ENCODE results near the gene RUVBL2.
A peak's percentile ranks its signal among the peaks of the same experiment; 100 is the strongest.

The RUVBL2 gene

DNA sequence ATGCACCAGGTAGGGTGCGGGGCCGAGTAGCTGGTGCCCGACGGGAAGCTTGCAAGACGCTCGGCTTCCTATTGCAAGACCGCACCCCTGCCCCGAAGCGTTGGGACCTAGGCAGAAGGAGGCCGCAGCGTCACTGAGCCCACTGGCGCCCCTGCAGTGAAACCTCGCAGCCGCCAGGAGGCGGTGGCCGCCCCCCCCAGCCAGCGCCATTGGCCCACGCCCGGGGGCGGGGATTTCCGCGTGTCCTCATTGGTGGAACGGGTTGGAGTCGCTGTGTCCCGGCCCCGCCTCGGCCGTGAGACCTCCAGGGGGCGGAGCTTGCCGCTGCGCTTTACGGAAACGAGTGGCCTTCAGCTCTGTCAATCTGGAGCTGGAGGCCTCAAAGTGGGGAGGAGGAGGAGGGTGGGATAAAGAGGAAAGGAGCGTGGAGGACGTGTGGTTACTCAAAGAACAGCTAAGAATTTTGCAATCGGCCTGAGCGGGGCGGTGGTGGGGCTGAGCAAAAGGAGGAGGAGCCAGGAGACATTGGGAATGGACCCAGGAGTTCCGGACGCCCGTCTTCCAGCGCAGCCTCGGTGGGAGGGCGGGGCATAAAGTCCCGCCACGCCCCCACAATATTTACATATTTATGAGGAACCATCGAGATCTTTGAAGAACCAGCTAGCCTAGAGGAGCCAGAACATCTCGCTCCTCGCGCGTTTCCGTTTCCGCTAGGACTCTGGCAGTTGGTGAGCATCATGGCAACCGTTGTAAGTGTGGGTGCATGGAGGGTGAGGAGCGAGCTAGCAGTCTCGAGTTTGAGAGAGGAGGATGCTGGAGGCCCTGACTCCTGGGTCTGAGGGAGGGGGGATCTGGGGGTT is at the start of gene RUVBL2, which contains the start of gene GYS1:
TSS of gene RUVBL2 (plus strand) at position 713 of the 860 bp plus-strand sequence. CDS start at position 738, 25 bp downstream.
TSS of gene GYS1 (minus strand) at position 135 of the 860 bp plus-strand sequence. CDS start 197 bp downstream, outside the sequence.
- peak; percentile 99 for DNase-seq (ENCODE audit: low spot score)

DNA sequence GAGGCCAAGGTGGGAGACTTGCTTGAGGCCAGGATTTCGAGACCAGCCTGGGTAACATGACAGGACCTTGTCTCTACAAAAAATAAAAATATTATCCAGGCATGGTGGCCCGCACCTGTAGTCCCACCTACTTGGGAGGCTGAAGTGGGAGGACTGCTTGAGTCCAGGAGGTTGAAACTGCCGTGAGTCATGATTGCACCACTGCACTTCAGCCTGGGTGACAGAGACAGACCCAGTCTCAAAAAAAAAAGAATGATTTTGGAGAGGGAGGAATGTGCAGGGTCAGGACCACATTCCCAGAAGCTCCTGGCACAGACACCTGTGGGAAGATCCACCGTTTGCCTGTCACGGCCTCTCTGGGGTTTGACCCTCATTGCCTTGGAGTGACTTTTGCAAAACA is 48.3 kb upstream of the RUVBL2 start:
- no peak for DNase-seq (ENCODE audit: low spot score)

DNA sequence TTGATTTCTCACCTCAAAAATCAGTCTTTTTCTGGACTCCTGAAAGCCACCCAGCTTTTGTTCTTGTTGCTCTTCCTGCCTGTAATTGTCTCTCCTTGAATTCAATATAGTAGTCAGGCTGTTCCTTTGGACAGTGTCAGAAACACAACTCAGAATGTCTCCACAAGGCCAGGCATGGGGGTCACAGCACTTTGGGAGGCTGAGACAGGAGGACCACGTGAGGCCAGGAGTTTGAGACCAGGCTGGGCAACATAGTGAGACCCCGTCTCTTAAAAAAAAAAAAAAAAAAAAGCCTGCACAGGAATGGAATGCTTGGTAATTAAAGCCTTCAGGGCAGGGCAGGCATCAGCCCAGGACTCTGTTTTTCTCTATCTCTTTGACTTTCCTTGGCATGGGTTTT is 47.9 kb upstream of the RUVBL2 start:
- no peak for DNase-seq (ENCODE audit: low spot score)

DNA sequence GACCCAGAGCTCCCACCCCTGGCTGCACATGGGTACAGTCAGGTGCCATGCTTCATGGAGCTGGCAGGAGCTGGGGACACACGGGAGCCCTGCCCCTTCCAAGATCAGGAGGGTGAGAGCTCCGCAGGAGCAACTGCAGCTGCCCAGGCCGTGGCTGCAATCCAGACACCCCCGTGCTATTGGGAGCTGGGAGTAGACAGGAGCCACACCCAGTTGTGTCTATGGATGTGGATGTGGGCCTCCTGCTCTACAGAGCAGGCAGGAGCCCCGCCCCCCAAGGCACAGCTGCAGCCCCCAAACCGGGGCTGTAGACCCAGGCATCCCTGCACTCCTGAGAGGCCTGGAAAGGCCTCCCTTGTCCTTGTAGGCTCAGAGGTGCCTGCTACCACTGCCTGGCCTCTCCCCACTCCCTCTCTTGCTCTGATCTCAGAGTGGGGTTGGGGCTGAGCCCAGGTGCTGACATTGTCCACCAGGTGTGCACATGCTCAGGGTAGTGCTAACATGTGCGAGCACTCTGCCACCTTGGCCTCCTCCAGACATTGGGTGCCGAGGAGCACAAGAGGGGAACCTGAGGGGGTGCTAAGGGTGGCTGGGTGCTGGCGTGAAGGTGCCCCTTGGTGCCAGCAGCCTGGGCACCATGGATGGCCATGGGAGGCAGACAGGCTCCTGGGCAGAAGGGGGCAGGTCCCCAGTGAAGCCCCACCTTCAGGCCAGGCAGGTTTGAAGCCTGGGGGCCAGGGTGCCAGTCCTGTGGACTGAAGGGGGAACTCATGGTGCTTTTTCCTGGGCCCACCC is 47.0 kb upstream of the RUVBL2 start:
- DNase-seq (ENCODE audit: low spot score): no peak

DNA sequence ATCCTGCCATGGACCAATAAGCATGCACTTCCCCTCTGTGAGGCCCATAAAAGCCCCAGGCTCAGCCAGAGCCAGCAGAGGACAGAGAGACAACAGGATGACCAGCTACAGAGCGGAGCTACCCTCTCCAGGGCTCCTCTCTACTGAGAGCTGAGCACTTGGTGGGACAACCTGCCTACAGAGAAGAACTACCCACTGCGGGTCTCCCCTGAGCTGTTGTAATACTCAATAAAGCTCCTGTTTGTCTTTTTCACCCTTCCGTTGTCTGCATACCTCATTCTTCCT is 46.5 kb upstream of the RUVBL2 start:
- no peak for DNase-seq (ENCODE audit: low spot score)

DNA sequence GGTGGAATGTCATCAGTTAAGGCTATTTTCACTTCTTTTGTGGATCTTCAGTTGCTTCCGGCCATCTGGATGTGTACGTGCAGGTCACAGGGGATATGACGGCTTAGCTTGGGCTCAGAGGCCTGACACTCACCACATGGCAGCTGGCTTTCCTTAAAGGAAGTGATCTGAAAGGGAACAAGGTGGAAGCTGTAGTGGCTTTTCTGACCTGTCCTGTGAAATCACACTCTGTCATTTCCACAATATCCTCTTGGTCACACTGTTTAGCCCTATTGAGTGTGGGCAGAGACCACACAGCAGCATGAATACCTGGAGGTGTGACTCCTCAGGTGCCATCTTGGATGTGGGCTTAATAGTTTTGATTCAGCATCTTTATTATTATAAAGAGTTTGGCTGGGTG is 43.5 kb upstream of the RUVBL2 start:
- DNase-seq (ENCODE audit: low spot score): no peak

DNA sequence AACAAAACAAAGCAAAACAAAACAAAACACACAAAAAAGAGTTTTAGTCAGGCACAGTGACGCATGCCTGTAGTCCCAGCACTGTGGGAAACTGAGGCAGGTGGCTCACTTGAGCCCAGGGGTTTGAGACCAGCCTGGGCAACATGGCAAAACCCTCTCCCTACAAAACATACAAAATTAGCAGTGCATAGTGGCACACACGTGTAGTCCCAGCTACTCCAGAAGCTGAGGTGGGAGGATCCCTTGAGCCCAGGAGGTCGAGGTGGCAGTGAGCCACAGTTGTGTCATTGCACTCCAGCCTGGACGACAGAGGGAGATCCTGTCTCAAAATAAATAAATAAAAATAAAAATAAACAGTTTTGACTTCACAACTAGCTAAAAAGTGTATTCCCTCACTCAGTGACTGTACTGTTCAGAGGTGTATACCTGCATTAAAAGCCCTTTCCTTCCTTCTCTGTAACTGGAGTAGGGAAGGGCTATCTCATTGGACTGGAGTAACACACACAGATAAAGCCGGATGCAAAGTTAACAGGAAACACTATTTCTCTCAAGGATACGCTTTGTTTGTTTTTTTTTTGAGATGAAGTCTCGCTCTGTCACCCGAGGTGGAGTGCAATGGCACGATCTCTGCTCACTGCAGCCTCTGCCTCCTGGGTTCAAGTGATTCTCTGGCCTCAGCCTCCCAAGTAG is 42.7 kb upstream of the RUVBL2 start:
- no peak for DNase-seq (ENCODE audit: low spot score)

DNA sequence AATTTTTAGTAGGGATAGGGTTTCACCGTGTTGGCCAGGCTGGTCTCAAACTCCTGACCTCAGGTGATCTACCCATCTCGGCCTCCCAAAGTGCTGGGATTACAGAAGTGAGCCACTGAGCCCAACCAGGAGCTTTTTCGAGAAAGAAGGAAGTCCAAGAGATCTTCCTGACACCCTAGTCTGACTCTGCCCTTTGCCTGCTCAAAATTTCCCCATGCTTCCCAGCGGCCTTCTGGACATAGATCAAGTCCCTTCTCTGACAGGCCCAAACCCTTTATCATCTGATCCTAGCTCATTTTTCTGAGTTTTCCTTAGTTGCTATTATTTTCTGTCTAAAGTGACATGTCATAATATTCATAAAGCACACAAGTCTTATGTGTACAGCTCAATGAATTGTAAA is 40.5 kb upstream of the RUVBL2 start:
- DNase-seq (ENCODE audit: low spot score): no peak

DNA sequence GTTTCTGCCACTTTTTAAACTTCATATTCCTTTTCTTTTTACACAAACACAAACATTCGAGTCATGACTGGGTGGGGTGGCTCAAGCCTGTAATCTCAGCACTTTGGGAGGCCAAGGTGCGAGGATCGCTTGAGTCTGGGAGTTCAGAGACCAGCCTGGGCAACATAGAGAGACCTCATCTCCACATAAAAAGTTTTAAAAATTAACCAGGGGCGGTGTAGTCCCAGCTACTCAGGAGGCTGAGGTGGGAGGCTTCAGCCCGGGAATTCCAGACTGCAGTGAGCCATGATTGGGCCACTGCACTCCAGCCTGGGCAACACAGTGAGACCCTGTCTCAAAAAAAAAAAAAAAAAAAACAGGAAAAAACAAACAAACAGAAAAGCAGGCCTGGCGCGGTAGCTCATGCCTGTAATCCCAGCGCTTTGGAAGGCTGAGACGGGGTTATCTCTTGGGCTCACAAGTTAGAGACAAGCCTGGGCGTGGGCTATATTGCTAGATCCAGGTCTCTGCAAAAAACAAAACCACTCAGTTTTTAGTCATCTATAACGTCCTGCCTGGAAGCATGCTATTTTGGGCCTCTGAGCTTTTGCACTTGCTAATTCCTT is 39.6 kb upstream of the RUVBL2 start:
- no peak for DNase-seq (ENCODE audit: low spot score)

DNA sequence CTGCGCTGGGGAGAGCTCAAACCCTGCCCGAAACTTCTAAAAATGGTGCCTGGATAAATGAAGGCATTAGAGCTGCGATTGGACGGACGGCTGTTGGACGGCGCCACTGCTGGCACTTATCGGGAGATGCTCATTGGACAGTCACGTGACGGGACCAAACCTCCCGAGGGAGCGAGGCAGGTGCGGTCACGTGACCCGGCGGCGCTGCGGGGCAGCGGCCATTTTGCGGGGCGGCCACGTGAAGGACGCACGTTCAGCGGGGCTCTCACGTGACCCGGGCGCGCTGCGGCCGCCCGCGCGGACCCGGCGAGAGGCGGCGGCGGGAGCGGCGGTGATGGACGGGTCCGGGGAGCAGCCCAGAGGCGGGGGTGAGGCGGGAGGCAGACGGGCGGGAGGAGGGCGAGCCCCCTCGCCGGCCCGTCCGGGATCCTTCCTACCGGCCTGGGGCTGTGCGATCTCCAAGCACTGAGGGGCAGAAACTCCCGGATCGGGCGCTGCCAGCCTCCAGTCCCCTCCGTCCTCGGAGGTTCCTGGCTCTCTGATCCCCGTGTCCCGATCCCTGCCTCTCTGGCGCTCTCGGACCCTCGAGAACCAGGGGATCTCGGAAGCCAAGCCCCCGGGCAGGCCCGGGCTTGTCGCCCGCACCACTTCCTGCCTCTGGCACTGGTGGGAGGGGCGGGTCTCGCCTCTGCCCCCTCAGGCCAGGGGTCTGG is 38.9 kb upstream of the RUVBL2 start, which contains the start of gene BAX:
TSS of gene BAX (plus strand) at position 281 of the 713 bp plus-strand sequence. CDS start at position 335, 54 bp downstream.
- DNase-seq (ENCODE audit: low spot score): peak; percentile 96

DNA sequence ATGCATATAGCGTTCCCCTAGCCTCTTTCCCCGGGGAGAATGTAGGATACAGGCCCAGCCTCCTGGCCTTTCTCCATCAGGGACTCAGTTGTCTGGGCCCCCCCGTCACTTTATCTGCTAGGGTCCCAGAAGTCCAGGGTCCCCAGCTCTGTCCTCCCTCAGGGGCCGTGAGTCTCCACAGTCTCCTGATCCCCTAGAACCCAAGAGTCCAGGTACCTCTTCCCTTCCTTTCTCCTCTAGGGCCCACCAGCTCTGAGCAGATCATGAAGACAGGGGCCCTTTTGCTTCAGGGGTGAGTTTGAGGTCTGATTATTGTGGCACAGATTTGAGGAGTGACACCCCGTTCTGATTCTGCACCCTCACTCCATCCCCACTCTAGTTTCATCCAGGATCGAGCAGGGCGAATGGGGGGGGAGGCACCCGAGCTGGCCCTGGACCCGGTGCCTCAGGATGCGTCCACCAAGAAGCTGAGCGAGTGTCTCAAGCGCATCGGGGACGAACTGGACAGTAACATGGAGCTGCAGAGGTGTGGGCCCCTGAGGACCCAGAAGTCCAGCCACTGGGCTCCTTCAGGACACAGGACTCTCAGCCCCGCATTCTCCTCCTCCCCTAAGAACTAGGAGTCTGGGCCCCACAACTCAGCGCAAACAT is 38.3 kb upstream of the RUVBL2 start:
- DNase-seq (ENCODE audit: low spot score): no peak

DNA sequence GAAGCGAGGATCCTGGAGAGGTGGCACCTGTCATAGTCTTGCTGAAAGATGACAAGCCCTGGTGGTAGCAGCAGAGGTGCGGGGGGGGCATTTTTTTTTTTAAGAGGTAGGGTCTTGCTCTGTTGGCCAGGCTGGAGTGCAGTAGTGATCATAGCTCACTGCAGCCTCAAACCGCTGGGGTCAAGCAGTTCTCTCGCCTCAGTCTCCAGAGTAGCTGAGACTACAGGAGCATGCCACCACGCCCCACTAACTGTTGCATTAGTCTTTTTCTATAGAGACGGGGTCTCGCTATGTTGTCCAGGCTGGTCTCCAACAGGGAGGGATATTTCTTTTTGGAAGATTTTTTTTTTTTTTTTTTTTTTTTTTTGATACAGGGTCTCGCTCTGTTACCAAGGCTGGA is 35.7 kb upstream of the RUVBL2 start:
- no peak for DNase-seq (ENCODE audit: low spot score)

DNA sequence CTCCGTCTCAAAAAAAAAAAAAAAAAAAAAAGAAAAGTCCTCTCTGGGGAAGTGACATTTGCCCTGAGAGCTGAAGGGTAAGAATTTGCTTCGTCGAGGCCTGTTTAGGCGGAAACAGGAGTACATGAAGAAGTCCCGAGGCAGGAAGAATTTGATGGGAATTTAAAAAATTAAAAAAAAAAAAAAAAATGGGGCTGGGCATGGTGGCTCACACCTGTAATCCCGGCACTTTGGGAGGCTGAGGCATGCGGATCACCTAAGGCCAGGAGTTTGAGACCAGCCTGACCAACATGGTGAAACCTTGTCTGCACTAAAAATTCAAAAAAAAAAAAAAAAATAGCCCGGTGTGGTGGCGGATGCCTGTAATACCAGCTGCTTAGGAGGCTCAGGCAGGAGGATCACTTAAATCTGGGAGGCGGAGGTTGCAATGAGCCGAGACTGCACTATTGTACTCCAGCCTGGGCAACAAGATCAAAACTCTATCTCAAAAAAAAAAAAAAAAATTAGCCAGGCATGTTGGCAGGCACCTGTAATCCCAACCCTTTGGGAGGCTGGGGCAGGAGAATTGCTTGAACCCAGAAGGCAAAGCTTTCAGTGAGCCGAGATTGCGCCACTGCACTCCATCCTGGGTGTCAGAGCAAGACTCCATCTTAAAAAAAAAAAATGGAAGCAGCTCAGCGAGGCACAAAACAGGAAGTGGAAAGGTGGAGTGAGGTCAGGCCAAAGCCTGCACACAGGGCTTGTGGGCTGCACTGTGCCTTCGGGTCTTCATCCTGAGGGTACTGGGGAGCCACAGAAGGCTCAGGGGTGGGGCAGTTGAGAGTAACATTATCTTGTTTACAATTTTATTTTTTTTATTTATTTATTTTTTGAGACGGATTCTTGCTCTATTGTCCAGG is 34.1 kb upstream of the RUVBL2 start:
- no peak for DNase-seq (ENCODE audit: low spot score)

DNA sequence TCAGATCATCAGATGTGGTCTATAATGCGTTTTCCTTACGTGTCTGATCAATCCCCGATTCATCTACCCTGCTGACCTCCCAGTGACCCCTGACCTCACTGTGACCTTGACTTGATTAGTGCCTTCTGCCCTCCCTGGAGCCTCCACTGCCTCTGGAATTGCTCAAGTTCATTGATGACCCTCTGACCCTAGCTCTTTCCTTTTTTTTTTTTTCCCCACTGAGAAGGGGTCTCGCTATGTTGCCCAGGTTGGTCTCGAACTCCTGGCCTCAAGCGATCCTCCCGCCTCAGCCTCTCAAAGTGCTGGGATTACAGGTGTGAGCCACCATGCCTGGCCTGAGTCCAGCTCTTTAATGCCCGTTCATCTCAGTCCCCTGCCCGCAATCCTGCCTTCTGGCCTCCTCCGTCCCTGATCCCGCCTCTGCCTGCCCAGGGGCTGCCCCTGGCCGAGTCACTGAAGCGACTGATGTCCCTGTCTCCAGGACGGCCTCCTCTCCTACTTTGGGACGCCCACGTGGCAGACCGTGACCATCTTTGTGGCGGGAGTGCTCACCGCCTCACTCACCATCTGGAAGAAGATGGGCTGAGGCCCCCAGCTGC is 32.5 kb upstream of the RUVBL2 start:
- DNase-seq (ENCODE audit: low spot score): no peak

DNA sequence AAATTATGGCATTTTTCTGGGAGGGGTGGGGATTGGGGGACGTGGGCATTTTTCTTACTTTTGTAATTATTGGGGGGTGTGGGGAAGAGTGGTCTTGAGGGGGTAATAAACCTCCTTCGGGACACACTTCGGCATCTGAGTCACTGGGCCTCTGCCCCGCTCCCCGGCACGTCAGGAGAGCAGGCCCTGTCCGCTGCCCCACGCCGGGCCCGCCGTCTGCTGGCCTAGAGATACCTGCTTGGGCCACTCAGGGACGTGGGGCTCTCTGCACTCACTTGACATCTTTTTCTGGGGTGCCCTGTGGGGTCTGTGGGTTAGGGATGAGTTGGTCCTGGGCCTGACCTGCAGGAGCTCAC is 32.0 kb upstream of the RUVBL2 start:
- no peak for DNase-seq (ENCODE audit: low spot score)

DNA sequence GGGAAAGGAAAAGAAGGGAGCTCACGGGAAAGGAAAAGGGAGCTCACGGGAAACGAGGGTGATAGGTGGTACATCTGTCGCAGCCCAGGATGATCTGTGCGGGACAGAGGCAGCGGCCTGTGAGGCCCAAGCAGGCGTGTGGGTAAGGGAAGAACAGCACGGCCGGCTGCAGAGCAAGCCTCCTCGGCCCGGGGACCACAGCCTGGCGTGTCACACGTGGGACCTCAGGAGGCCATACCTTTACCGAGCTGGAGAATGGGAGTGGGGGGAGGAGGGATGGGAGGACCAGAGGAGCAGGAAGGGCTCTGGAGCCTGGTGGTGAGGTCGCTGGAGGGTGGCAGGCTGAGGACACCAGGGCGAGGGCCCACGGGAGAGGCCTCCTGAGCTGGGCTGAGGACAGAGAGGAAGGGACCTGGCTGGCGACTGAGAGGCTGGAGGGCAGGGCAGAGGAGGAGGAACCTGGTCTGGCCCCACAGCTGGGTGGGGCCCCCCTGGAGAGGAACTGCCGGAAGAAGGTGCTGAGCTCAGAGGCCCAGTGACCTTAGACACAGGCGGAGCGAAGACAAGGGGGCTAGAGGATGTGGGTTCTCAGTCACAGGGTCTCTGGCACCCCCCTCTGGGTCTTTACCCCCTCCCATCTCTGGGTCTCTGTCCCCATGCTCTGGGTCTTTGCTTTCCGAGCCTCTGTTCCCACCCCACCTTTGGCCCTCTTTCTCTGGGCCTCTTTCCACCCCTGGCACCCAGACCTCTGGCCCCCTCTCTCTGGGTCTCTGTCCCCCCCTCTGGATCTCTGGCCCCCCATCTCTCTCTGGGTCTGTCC is 31.4 kb upstream of the RUVBL2 start:
- DNase-seq (ENCODE audit: low spot score): peak; percentile 83

DNA sequence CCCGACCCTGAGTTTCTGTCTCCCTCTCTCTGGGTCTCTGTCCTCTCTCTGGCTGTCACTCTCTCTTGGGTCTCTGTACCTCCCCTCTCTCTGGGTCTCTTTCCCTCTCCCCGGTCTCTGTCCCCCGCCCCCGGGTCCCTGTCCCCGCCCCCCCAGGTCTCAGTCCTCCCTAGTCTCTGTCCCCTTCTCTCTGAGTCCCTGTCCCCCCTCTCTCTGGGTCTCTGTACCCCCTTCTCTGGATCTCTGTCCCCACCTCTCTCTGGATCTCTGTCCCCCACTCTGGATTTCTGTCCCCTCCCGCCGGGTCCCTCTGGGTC is 30.9 kb upstream of the RUVBL2 start:
- no peak for DNase-seq (ENCODE audit: low spot score)

DNA sequence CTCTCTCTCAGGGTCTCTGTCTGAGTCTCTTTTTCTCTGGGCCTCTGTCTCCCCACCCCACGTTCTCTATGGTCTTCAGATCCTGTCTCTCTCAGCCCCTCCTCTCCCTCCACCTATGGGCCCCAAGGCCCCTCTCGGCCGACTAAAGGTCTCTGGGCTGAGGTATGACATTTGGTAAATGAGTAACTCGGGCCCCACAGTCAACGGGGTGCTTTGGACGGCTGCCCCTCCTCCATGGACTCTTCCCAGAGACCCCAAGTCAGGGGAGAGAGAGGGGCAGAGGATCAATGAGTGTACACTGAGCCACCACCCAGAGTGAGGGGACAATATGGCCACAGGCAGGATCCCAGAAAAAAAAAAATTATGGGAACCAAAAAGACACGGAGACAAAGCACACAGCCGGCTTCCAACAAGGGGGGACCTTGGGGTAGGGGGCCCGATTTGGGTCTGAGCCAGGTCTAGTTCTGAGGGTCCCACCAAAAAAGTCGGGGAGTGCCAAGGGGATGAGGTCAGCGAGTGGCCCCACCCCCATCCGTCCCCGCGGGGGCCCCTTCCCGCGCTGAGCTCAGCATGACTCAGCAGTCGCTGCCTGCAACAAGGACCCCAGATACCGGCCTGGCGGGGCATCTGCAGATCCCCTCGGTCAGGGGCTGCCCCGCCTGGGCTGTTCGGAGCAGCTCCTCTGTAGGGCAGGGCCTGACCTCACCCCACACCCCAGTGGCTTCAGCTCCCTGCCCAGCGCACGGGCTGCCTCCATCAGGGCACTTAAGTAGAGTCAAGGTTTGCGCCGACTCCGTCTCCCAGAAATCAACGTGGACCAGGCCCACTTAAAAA is 30.1 kb upstream of the RUVBL2 start:
- DNase-seq (ENCODE audit: low spot score): no peak
